BE2C (cell line): ENCODE measurements around the gene SLC39A9.

Source experiments
- DNase-seq: peaks from one replicate; pipeline ENCODE4 v3.0.0-alpha.2; 2020
- H3K27me3 ChIP-seq: fragments of 250-450 bp; sonication (Bioruptor Pico); 2 replicates; pipeline ENCODE4 v1.5.1; 2020; ENCODE audit warnings: mild to moderate bottlenecking
- H3K36me3 ChIP-seq: fragments of 250-450 bp; sonication (Bioruptor Pico); 2 replicates; pipeline ENCODE4 v1.5.1; 2020; ENCODE audit warnings: mild to moderate bottlenecking
- H3K4me1 ChIP-seq: fragments of 250-450 bp; sonication (Bioruptor Pico); 2 replicates; pipeline ENCODE4 v1.5.1; 2020
- H3K4me3 ChIP-seq: 2 replicates; pipeline ENCODE4 v1.5.1; 2011; ENCODE audit warnings: low read depth, low read length
- H3K9me3 ChIP-seq: fragments of 250-450 bp; sonication (Bioruptor Pico); 2 replicates; pipeline ENCODE4 v1.5.1; 2020
- CTCF ChIP-seq: IDR thresholded peaks from 2 replicates; pipeline ENCODE4 v1.5.1; 2012; ENCODE audit warnings: mild to moderate bottlenecking, low read depth, low read length

SLC39A9 gene

GRCh38 chr14:69464829-69465228, 66.3 kb downstream of the SLC39A9 start:
- no peak overlapping the region for H3K4me3 ChIP-seq
- DNase-seq: no peak
- no peak for TF ChIP-seq CTCF

GRCh38 chr14:69468949-69469348, 70.5 kb downstream of the SLC39A9 start:
- TF ChIP-seq CTCF: no peak
- Histone ChIP-seq H3K4me3 (no peak overlapping the region), H3K4me1 (no peaks in the 10 kb centered on the region), H3K9me3 (no peaks in the 10 kb centered on the region), H3K36me3 (no peaks in the 10 kb centered on the region), H3K27me3 (no peaks in the 10 kb centered on the region)
- DNase-seq: no peak

More at GRCh38 chr14:69464829-69465228, 66.3 kb downstream of the SLC39A9 start:
- Histone ChIP-seq H3K4me1 (no peaks in the 10 kb centered on the region; the same call in 1 of the 2 replicates), H3K27me3 (no peaks in the 10 kb centered on the region), H3K36me3 (no peaks in the 10 kb centered on the region), H3K9me3 (no peaks in the 10 kb centered on the region)

GRCh38 chr14:69471436-69471835, 72.9 kb downstream of the SLC39A9 start:
- no peaks in the 10 kb centered on the region for H3K27me3 ChIP-seq
- DNase-seq: no peak
- no peak overlapping the region for H3K4me3 ChIP-seq
- H3K36me3 ChIP-seq: no peaks in the 10 kb centered on the region
- H3K9me3 ChIP-seq: no peaks in the 10 kb centered on the region
- TF ChIP-seq CTCF: no peak
- no peaks in the 10 kb centered on the region for H3K4me1 ChIP-seq

DNA sequence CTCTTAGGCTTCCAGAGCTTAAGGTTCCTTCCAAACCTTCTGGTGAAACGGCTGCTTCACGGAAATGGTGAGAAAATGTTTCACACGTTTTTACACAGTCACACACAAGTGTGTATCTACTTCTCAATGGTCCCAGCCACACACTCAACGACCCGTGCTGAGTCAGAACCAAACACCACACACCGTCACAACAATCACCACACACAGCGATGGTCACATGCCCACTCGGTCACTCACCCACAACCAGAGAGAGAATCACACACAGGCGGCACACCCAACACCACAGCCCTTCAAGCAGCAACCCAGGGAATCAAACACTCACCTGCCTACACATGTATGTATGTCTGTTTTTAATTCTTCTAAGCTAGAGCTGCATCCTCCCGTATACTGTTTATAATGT, 73.4 kb downstream of the SLC39A9 start:
- no peak overlapping the region for H3K4me3 ChIP-seq
- no peaks in the 10 kb centered on the region for H3K36me3 ChIP-seq
- H3K27me3 ChIP-seq: no peaks in the 10 kb centered on the region
- no peaks in the 10 kb centered on the region for H3K4me1 ChIP-seq
- no peak for DNase-seq
- no peaks in the 10 kb centered on the region for H3K9me3 ChIP-seq
- no peak for TF ChIP-seq CTCF

- no peaks in the 10 kb centered on the region for H3K36me3 ChIP-seq
- no peaks in the 10 kb centered on the region for H3K9me3 ChIP-seq
- H3K4me1 ChIP-seq: no peaks in the 10 kb centered on the region
- no peaks in the 10 kb centered on the region for H3K27me3 ChIP-seq
- DNase-seq: no peak
- no peak for TF ChIP-seq CTCF
- no peak overlapping the region for H3K4me3 ChIP-seq
These were observed 74.8 kb downstream of the SLC39A9 start for GRCh38 chr14:69473260-69473659.

GRCh38 chr14:69473946-69474345, 75.5 kb downstream of the SLC39A9 start:
- Histone ChIP-seq H3K27me3 (no peaks in the 10 kb centered on the region), H3K9me3 (no peaks in the 10 kb centered on the region), H3K36me3 (no peaks in the 10 kb centered on the region), H3K4me3 (no peak overlapping the region), H3K4me1 (no peaks in the 10 kb centered on the region)
- DNase-seq: no peak
- TF ChIP-seq CTCF: no peak
